Epidermal melanocyte (primary cell): ENCODE data around the gene LAMA2.
"Not testable (repeated sequence)": the region's sequence is repeated elsewhere in the genome, so short reads cannot be mapped to it uniquely, and the experiment has no call there.

Source experiments
- DNase-seq: peaks from one replicate; pipeline ENCODE4 v3.0.0; 2011; ENCODE audit warnings: low spot score; ENCODE audit not compliant: insufficient read length

The LAMA2 gene

DNA sequence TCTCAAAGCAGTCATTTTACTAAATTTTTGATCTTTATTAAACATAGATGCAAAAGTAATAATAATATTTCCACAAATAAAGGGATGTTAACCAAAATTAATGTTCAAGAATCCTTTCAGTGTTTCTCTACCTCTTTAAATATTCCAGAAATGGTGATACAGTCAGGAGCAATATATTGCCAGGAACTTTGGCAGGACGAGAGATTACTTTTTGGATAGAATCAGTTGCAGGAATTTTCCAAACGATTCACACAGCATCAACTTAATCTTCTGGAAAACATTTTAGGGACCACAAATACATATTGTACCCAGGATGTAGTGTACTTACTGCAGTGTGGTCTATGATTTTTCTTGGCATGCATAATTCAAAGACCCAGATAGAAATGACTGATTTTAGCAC, 125.7 kb downstream of the LAMA2 start:
- DNase-seq = no peak

DNA sequence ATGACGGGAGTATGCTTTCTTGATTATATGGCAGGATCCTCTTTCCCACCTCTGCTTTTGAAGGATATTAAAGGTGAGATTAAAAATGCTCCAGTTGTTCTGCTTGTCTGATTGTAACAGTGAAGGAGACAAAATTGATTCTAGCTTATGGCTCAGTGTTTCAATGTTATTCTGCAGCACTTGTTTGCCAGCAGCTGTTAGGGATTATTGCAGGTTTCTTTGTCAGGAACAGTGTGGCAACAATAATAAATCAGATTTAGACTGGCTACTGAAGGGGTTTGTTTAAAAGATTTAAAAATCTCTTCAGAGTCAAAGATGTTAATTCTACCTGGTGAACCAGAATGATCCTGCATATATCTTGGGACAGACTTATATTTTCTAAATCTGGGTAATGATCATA, 126.9 kb downstream of the LAMA2 start:
- DNase-seq = no peak

- no peak for DNase-seq
Measured at GRCh38 chr6:129014302-129014701, 131.4 kb downstream of the LAMA2 start.

DNA sequence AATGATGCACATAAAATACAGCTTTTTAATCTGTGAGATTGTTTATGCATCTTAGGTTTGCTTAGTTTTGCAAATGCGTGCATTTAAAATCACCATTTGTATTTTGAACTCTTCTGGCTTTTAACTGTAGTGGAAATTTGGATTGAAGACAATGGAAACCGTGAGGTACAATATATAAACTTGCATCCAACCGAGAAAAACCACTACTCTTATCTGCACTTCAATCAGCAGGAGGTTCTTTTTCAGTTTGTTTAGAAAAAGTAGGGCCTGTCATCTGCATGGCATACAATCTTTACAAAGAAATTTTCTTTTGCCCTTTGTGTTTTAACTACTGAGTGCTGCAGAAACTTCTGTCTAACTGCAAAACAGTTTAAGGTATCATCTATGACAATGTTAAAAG, 132.8 kb downstream of the LAMA2 start:
- DNase-seq = no peak

DNA sequence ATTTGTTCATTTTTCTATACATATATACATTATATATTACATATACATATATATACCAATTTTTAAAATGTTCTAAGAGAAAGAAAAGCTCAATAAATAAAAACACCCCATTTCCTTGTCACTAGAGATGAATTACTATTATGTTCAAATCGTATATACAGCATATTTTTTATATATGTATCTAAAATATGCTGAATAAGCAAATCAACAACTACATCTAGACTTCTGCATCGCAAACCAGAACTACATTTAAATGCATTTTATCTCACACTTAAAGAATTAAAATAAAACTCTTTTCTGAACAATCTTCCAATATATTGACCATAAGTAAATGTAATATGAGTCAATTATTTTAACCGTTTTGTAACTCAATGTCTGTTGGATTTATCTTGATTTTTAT, 133.9 kb downstream of the LAMA2 start:
- DNase-seq = no peak

- no peak for DNase-seq
Measured at GRCh38 chr6:129022011-129022553, 139.1 kb downstream of the LAMA2 start.

DNA sequence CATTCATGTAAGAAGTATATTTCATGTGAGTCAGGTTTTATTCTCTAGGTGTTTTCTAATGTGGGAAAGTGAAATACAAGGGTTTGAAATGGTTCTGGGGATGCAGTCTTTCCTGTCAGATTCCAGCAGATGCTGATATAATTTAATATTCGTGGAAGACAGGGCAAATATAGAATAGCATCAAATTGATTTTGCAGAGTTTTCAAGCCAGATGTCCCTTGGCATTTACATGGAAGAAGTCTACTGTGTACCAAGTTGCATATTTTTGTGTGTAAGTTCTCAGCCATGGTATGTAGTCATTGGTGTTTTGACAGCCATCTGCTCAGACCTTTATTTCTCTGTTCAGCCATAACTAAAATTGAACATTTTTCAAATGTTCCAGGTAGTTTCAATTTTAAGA, 143.7 kb downstream of the LAMA2 start:
- DNase-seq = no peak

GRCh38 chr6:129029778-129030177, 146.8 kb downstream of the LAMA2 start:
- no peak for DNase-seq

- DNase-seq = no peak
Measured at GRCh38 chr6:129030215-129030614, 147.3 kb downstream of the LAMA2 start.

- DNase-seq = peak; percentile 23
Measured at GRCh38 chr6:129031051-129031599, 148.2 kb downstream of the LAMA2 start.

DNA sequence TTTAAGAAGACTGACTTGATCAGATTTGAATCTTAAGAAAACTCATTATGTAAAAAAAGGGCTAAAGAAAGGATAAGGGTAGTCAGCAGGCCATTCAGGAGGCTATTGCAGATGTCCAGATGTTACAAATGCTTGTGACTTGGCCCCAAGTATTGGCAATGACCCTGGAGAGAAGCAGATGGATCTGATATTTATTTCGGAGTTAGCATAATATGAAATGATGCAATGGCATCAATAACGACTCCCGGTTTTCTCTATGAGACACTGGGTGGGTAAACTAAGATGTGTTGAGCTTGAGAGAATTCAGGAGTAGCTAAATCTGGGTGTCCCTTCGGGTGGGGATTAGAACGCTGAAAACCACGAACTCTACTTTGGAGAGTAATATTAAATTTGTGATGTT, 149.7 kb downstream of the LAMA2 start:
- DNase-seq = no peak

- DNase-seq = no peak
Measured at GRCh38 chr6:129033180-129033579, 150.2 kb downstream of the LAMA2 start.

DNA sequence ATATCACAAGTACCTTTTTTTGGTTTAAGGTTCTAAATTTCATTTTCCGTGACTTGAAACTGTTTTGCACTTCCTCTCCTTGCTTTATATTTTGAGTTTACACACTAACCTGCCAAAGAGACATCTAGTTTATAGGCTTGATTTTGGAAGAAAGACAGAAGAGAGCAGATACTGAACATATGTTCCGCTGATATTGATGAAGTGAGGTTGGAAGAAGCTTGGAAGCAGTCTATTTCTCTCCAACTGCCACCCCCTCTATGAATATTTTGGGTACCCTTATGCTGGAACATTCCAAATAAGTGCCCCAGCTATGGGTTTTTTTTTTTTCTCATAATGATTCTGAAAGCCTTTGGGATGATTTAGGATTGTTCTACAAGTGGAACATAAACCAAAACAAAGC, 150.6 kb downstream of the LAMA2 start:
- no peak for DNase-seq

- DNase-seq = no peak
Measured at GRCh38 chr6:129041563-129041962, 158.6 kb downstream of the LAMA2 start.

- no peak for DNase-seq
Measured at GRCh38 chr6:129046526-129046925, 163.6 kb downstream of the LAMA2 start.

DNA sequence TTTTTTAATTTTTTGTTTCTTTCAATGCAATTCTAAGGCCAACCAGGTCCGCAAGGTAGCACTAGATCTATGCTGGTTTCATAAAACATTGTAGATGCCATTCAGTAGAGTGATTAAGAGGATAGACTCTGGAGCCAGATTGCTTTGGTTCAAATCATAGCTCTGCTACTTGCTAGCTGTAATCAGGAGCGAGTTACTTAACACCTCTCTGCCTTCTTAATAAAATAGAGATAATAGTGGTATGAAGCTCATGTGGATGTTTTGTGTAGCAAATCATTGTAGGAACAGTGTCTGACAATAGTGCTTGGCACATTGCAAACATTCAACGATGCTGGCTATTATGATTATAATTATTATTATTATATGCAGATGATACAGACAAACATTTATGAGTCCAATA, 164.9 kb downstream of the LAMA2 start:
- DNase-seq = no peak

- DNase-seq = no peak
Measured at GRCh38 chr6:129050086-129050485, 167.1 kb downstream of the LAMA2 start.

DNA sequence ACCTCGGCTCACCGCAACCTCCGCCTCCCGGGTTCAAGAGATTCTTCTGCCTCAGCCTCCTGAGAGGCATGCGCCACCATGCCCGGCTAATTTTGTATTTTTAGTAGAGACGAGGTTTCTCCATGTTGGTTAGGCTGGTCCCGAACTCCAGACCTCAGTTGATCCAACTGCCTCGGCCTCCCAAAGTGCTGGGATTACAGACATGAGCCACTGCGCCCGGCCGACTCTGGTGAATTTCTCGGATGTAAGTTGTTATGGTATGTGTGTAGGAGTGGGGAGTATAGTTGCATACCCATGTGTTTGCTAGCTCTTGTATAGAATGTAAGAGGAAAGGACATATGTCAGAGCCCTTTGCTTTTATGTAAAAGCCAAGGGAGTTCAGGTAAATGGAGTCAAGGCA, 170.2 kb downstream of the LAMA2 start:
- DNase-seq = not testable (repeated sequence)

DNA sequence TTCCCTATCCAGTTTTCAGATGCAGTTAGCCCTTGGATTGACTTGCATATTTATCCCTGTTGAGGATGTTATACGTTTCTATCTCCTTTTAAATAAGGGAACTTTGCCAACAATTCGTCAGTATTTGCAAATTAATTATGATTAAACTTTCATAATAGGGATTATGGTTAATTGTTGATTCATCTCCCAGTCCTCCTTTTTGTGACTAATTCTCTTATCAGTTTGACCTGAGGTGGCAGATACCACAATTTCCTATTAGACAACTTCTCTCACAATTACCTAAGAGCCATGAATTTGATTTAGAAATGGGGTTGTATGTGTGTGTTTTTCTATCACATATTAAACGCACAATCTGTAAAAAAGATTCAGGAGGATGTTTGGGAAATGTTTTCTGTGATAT, 172.9 kb downstream of the LAMA2 start:
- no peak for DNase-seq

- no peak for DNase-seq
Measured at GRCh38 chr6:129059650-129060049, 176.7 kb downstream of the LAMA2 start.

GRCh38 chr6:129069006-129069405, 186.1 kb downstream of the LAMA2 start:
- DNase-seq = no peak

DNA sequence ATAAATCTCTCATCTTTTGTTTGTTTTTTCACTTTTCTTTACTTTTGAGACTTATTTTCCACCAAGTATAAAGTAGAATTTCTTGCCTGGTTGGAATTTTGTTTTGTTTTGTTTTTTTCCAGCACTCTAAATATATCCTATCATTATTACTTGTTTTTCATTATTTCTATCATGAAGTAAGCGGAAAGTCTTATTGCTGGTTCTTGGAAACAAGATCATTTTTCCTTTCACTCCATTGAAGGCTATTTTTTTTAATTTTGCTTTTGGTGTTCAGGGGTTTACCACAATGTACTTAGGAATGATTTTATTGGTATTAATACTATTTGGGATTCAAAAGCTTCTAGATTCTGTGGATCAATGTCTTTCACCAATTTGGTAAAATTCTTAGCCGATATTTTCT, 190.1 kb downstream of the LAMA2 start:
- DNase-seq = no peak

DNA sequence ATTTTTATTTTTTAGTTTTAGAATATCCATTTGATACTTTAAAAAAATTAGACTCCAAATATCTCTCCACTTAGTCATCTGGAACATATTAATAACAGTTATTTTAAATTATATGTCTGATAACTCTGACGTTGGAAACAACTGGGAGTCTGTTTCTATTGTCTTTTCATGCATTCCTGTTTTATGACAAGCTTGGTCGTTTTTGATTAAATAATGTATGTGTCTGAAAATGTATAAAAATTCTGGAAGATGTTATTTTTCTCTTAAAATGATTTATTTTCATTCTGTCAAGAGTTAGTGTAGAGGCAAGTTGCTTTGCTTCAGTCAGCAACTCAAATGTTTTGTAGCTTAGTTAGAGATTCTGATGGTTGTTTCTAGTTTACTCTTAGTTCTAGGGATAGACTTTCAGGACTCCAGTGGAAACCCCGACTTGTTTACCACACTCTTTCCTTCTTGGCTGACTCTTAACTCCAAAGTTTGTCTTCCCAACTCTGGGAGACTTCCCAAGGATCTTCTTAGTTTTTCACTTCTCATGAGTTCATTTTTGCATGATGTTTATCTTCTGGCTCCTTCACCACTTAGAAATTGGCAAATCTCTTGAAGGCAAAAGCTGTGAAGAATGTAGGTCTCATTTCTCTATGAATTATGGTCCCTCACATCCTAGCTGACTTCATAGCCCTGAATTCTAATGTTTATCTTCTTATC, 190.9 kb downstream of the LAMA2 start:
- DNase-seq = no peak
